ENCODE data around the gene SYT7. TPM values are rescaled to one million over a fixed set of nuclear protein-coding genes. Genes with fewer than 3 reads are reported as not detected.

Gene SYT7
- total RNA-seq, 1 experiment from 2014 or later, result 0.12 TPM

- DNase-seq (ENCODE audit: low spot score), result no peak
These were observed 80.9 kb downstream of the SYT7 start for GRCh38 chr11:61499816-61500491.

- no peak for DNase-seq (ENCODE audit: low spot score)
These were observed 82.0 kb downstream of the SYT7 start for GRCh38 chr11:61498767-61499341.

GRCh38 chr11:61497876-61498275 is 83.0 kb downstream of the SYT7 start:
- no peak for DNase-seq (ENCODE audit: low spot score)

DNA sequence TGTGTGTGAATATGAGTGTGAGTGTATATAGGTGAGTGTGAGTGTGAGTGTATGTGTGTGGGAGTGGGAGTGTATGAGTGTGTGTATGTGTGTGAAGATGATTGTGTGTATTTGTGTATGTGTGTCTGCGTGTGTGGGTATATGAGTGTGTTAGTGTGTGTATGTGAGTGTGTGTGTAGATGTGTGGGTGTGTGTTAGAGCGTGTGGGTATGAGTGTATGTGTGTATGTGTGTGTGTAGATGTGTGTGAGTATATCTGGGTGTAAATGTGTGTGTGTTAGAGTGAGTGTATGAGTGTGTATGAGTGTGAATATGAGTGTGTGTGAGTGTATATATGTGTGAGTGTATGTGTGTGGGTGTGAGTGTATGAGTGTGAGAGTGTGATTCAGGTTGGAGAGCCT is 83.4 kb downstream of the SYT7 start:
- no peak for DNase-seq (ENCODE audit: low spot score)

DNA sequence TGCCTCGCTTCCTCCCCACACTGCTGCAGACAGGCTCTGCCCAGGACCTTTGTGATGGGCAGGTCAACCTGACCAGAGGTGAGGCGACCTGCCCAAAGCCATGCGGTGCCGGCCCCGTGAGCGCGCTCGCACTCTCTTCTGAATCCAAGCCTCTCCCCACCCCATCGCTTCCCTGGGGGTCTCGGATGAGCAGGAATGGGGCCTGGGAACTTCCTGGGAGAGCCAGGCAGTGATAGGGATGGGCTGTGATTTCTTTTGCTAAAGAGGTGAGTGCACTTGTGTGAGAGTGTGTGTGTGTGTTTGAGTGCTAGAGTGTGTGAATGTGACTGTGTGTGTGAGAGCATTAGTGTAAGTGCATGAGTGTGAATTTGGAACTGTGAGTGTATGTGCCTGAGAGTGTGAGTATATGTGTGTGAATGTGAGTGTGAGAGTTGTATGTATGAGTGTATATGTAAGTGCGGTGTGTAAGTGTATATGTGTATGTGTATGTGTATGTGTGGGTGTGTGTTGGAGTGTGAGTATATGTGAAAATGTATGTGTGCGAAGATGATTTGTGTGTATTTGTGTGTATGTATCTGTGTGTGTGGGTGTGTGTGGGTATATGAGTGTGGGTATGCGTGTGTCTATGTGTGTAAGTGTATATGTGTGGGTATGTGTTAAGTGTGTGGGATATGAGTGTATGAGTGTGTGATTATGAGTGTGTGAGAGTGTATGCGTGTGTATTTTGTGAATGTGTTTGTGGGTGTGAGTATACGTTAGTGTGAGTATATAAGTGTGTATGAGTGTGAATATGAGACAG is 84.1 kb downstream of the SYT7 start:
- no peak for DNase-seq (ENCODE audit: low spot score)

DNA sequence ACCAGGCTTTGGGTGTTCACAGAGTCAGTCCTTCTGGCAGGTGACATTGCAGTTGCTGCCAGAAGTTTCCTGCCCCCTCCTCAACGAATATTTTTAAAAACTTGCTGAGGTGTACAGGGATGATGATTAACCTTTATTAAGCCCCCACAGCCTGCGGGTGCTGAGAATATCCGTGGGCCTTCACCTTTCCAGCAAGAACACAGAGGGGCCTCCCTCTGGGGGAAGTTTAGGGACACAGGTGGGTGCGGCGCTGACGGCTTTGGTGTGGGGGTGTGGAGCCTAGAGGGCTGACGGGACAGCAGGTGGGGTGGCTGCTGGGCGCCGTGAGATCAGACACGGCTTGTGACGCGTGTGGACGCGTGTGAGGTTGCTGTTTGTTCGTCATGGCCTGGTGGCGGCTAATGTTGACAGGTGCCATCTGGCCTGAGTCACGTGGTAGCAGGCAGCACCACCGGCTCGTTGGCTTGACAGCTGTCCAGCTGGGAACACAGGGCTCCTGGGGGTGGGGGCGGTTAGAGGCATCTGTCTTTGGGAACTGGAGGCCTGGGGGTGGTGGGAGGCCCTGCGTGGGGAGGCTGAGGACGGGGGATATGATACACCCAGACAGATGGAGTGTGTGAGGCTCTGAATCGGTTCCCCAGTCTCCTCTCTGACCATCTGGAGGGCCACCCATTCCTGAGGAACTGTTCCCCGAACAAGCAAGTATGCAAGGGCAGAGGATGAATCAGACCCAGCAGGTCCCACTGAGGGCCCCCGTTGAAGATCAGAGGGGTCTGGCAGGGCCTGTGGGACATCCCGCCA is 84.9 kb downstream of the SYT7 start:
- no peak for DNase-seq (ENCODE audit: low spot score)

DNA sequence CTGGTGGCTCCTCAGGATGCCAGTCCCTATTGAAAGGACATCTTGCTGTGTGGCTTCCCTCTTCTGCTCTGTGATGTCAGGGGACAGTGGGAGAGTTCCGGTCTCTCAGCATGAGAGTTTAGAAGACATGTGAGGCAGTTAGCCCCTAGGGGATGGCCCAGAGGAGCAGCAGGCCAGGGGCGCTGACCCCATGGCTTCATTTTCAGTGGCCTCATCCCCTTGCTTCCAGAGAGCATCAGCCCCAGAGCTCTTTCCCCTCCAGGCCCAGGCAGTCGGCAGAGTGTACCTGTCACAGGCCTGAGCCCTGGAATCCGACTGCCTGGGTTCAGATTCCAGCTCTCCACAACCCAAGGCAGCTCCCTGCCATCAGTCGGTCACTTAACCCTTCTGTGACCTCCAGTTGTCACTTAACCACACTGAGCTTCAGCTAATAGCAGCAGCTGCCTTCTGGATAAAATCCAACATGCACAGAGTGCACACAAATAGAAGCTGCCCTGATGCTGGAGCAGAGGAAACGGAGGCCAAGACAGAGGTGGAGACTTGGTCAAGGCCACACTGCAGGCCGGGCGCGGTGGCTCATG is 86.4 kb downstream of the SYT7 start:
- DNase-seq (ENCODE audit: low spot score), result no peak

GRCh38 chr11:61491736-61492395 is 89.0 kb downstream of the SYT7 start:
- no peak for DNase-seq (ENCODE audit: low spot score)

DNA sequence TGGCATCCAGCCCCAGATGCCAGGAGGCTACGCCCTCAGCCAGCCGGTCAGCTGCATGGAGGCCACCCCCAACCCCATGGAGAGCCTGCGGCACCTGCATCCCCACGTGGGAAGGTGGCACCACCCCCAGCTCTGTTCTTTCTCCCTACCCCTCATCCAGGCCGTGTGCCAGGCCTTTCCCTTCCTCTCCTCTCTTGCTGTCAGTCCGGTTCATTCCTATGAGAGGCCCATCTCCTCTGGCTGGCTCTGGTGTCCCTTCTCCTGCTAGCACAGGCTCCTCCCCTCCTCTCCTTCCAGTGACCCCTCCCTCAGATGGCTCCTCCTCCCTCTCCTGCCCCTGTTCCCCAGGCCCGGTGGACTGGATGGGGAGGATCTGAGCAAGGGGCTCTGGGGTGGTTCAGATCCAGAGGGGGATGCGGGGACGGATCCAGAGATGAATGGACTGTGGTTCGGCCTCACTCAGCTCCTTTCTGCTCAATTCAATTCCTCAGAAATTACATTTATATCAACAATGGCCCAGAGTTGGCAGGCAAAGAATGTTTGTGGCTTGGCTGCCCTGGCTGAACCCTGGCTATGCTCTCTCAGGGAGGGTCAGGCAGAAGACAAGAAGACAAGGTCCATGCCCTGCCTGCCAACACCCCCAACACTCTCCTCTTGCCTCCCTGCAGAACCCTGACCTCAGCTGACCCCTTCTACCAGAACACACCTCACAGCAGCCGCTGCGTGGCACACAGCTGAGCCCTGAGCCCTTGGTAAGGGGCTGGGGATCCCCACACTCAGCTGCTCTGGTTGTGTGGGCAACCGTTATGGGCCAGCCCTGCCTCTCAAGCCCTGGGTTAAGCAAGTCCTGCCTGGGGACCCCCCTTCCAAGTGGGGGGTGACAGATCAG is 90.8 kb downstream of the SYT7 start:
- DNase-seq (ENCODE audit: low spot score), result no peak

GRCh38 chr11:61488651-61489291 is 92.1 kb downstream of the SYT7 start:
- DNase-seq (ENCODE audit: low spot score), result no peak

DNA sequence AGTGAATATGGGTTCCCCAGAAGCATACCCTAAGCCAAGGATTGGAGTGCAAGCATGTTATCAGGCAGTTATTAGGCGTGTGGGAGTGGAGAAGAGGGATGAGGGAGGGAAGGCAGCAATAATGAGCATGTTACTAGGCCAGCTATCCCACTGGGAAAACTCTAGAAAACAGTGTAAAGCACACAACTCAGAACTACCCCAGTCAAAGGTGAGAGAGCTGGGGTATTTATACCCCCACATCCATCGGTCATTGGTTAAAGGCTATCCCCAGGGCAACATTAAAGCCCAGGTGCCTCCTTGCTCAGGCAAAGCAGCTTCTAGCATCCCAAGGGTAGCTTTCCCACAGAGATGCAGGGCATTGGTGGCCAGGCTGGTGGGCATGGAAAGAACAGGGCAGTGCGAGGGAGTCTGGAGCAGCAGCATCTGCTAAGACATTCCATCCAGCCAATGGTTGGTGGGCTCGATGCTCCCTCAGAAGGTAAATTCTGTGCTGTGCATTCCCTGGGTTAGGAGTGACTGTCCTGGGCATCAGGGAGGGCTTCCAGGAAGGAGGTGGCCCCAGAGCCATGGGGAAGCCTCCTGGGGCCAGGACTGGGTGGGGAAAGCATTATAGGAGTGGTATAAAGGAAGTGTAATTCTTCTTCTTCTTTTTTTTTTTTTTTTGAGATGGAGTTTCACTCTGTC is 93.4 kb downstream of the SYT7 start:
- no peak for DNase-seq (ENCODE audit: low spot score)

GRCh38 chr11:61486779-61487178 is 94.1 kb downstream of the SYT7 start:
- DNase-seq (ENCODE audit: low spot score), result peak; percentile 35

DNA sequence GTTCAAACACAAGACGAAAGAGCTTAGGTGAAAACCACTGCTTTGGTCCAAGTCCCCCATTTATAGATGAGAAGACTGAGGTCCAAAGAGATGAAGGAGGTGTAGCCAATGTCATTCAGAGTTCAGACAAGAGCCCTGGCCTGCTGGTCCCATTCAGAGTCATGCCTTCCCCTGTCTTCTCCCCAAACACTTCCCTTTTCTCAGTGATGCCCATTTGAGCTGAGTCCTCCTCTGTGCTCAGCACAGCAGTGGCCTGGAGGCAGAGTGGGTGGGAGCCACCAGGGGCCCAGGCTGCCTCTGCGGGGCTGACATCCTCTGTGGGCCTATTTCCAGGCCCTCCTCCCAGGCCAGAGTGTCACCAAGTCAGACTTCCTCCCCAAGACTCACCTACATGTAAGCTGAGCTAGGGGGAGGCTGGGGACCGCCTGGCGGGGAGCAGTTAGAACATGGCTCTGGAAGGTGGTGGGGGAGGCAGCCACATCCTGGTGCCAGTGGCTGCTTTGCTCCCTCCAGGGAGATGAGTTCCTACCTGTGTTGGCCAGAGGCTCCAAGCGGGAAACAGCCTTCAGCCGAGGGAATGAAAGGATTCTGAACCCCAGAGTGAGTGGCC is 94.8 kb downstream of the SYT7 start:
- DNase-seq (ENCODE audit: low spot score), result no peak

- no peak for DNase-seq (ENCODE audit: low spot score)
These were observed 95.8 kb downstream of the SYT7 start for GRCh38 chr11:61485080-61485479.

GRCh38 chr11:61484541-61484940 is 96.3 kb downstream of the SYT7 start:
- no peak for DNase-seq (ENCODE audit: low spot score)

- DNase-seq (ENCODE audit: low spot score), result no peak
These were observed 98.4 kb downstream of the SYT7 start for GRCh38 chr11:61482513-61482912.

DNA sequence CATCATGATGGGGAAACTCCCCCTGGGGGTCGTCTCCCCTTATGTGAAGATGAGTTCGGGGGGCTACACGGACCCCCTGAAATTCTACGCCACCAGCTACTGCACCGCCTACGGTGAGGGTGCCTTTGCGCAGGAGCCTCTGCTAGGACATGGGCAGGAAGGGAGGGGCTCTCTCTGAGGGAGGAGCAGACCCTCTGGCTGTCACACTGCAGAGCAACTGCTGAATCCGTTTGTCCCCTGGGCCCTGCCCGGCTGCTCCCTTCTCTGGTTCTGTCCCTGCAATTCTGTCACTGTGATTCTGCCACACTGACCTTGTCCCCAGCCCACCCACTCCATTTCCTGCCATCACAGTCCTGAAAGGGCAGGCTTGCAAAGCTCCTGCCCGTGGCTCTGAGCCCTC is 99.1 kb downstream of the SYT7 start:
- DNase-seq (ENCODE audit: low spot score), result no peak

GRCh38 chr11:61480994-61481335 is 99.9 kb downstream of the SYT7 start:
- DNase-seq (ENCODE audit: low spot score), result peak; percentile 30

All from A172 (cell line).